GM19193 (cell line): ENCODE measurements around the gene SCO2.

Experiments used
- POLR2A ChIP-seq: IDR thresholded peaks from 4 replicates; pipeline ENCODE4 v1.6.1; 2011; ENCODE audit not compliant: insufficient read depth, insufficient read length; ENCODE audit errors: extremely low read depth

The SCO2 gene

DNA sequence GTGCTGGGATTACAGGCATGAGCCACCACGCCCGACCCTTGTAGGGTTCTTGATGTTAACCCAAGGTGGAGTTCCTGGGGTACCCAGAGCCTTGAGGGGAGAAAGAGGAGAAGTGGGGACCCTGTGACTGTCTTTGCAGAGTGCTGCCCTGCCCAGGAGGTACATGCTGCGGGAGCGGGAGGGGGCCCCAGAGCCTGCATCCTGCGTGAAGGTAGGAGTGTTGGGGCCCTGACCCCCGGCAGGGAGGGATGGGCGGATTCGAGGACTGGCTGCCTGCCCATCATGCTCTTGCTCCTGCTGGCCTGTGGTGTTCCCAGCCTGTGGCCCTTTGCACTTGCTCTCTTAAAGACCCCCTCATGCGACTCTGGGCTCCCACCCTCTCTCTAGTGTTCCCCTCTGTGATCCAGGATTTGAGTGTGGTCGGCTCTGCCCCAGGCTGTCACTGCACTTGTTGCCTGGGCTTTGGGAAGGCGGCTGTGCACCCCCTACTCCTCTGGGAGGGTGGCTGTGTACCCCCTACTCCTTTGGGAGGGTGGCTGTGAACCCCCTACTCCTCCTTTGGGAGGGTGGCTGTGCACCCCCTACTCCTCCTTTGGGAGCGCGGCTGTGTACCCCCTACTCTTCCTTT, 4.5 kb downstream of the SCO2 start:
- TF ChIP-seq POLR2A: no peak

DNA sequence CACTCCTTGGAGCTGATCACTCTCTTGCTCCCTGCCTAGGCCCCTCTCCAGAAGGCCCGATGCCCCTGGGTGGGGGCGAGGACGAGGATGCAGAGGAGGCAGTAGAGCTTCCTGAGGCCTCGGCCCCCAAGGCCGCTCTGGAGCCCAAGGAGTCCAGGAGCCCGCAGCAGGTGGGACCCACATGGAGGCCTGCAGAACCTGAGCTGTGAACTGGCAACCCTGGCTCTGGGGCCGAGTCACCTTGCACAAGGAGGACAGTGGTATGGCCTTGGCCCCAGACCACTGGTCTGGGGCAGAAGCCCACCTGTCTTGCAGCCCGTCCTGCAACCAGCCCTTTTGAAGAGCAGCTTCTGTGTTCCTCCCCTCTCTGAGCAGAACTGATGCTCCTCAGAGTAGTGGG, 6.2 kb downstream of the SCO2 start:
- TF ChIP-seq POLR2A: no peak

DNA sequence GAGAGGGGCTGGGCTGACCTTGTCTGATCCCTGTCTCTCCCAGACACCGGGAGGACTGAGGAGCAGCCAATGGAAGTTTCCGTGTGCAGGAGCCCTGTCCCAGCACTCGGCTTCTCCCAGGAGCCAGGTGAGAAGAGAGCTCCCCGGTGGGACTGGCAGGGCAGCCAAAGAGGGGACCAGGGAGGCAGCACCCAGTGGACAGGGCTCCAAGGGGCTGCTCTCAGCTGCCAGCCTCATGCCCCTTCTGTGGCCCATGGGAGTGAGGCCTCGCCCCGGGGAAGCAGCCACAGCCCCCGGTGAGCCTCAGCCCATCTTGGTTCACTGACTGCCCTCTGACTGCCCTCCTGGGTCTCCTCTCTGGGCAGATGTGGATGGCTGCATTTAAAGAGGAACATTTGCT, 6.8 kb downstream of the SCO2 start:
- TF ChIP-seq POLR2A: no peak

DNA sequence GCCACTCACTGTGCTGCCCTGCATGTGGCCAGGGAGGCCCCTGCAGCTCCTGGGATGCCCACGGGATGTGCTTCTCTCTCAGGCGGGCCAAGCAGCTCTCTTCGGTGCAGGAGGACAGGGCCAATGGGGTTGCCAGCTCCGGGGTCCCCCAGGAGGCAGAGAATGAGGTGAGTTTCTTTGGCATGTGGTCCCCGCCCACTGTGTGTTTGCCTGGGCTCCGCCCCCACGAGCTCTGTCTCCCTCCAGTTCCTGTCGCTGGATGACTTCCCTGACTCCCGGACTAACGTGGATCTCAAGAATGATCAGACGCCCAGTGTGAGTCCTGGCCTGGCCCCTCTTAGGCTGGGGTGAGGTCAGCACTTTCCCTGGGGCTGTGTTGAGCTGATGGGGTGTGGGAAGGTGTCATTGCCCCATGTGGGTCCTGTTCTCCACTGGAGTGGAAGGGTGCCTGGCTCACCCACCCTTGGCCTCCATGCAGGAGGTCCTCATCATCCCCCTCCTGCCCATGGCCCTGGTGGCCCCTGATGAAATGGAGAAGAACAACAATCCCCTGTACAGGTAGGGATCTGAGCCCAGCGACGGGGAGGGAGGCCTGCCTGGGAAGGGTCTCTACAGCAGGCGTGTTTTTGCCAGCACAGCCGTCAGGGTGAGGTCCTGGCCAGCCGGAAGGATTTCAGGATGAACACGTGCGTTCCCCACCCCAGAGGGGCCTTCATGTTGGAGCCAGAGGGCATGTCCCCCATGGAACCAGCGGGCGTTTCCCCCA, 7.7 kb downstream of the SCO2 start:
- TF ChIP-seq POLR2A: no peak

GRCh38 chr22:50516891-50517290, 8.5 kb downstream of the SCO2 start:
- no peak for TF ChIP-seq POLR2A

DNA sequence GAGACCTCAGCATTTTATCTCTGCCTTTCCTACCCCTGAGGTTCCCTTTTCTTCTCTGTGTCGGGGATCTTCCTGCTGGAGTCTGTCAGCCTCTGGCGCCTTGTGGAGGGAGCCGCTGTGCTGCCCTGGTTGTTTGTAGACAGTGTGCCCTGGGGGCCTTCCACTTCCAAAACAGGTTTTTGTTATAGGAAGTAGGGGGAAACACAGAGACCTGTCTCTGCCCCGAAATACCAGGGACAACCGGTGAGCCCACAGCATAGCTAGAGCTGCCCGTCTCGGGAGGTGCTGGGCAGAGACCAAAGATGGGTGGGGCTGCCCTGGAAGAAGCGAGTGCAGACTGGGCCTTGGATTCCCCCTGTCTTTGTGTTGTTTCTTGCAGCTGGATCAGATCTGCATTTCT, 9.3 kb downstream of the SCO2 start:
- no peak for TF ChIP-seq POLR2A

DNA sequence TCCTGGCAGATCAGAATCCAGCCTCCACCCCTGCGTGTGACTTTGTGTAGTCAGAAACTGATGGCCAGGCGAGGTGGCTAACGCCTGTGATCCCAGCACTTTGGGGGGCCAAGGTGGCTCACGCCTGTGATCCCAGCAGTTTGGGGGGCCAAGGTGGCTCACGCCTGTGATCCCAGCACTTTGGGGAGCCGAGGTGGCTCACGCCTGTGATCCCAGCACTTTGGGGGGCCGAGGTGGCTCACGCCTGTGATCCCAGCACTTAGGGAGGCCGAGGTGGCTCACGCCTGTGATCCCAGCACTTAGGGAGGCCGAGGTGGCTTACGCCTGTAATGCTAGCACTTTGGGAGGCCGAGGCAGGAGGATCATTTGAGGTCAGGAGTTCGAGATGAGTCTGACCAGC, 12.2 kb downstream of the SCO2 start:
- no peak for TF ChIP-seq POLR2A

DNA sequence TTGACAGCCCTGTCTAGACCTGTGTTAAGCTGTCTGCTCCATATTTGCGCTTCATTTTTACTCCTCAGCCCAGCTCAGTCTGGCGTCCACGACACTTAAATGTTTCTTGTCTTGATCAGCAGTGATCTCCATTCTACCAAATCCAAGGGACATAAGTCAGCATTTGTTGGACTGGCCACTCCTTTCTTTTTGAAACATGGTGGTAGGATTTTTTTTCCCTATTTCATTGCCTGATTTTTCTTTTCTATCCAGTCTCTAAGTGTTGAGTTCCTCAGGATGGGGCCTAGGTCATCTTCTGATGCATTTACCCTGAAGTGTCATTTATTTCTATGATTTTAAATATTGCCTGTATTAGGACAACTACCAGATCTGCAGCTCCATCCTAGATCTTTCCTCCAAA, 16.5 kb downstream of the SCO2 start:
- TF ChIP-seq POLR2A: no peak

GRCh38 chr22:50507991-50508884, 17.2 kb downstream of the SCO2 start, which contains the start of gene NCAPH2:
TSS of gene NCAPH2 (plus strand) at chr22:50508224. CDS start at chr22:50508338, 114 bp downstream.
- peak; percentile 88 for TF ChIP-seq POLR2A

GRCh38 chr22:50507421-50507990, 17.9 kb downstream of the SCO2 start, which contains the start of gene LMF2:
TSS of gene LMF2 (minus strand) at chr22:50507702. CDS start at chr22:50507675, 27 bp downstream.
- peak; percentile 69 for TF ChIP-seq POLR2A

- no peak for TF ChIP-seq POLR2A
Observed at GRCh38 chr22:50506611-50507420, 18.6 kb downstream of the SCO2 start.

- TF ChIP-seq POLR2A: no peak
Observed at GRCh38 chr22:50505776-50506610, 19.4 kb downstream of the SCO2 start.

DNA sequence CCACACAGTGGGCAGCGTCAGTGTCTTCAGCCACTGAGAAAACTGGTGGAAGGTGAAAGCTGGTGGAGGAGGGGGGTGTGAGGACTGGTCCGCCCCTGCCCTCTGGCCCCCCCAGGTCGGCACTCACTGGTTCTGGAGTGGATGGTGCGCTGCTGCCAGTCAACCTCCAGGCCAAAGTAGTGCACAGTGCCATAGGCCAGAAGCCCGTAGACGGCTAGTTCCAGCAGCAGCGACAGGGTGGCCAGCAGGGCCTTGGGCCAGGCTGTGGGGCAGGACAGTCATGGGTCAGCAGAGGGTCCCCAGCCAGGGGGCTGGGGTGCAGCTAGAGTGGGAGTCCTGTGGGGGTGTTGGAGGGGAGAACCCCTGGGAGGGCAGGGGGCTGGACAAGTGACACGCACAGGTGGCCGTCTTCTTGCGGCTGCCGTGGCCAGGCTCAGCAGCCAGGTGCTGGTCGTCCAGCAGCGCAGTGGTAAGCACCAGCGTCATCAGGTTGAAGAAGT, 20.1 kb downstream of the SCO2 start:
- TF ChIP-seq POLR2A: no peak

GRCh38 chr22:50504369-50505211, 20.8 kb downstream of the SCO2 start:
- no peak for TF ChIP-seq POLR2A
